Heart right ventricle (tissue), 16 donors: Measurements from ENCODE around the gene PLA2G2C. TPM values are rescaled to one million over a fixed set of nuclear protein-coding genes. Genes with fewer than 3 reads are reported as not detected.

Experiments
- ATAC-seq, 8 donors: fragments of 200-7000 bp; cut with Tn5 transposase; one replicate each; pipeline ENCODE4 v1.9.1; 2020; ENCODE audit warnings: mild to moderate bottlenecking in 8 of 8, moderate library complexity in 8 of 8, moderate number of reproducible peaks in 1 of 8
- DNase-seq, 2 donors: peaks; one replicate each; pipeline ENCODE4 v3.0.0-alpha.2; 2020
- H3K27ac ChIP-seq, 10 donors: fragments of 200-600 bp; sonication (generic) in 2 of 10; one replicate each; pipeline versions ENCODE4 v1.5.0 to v1.8.0; 2020 to 2022; ENCODE audit warnings: mild to moderate bottlenecking in 3 of 10
- H3K27me3 ChIP-seq, 7 donors: fragments of 200-600 bp; one replicate each; pipeline ENCODE4 v1.8.0; 2021 to 2022; ENCODE audit warnings: mild to moderate bottlenecking in 2 of 7
- H3K36me3 ChIP-seq, 9 donors: fragments of 200-600 bp; sonication (generic) in 1 of 9; one replicate each; pipeline versions ENCODE4 v1.5.0 to v1.8.0; 2020 to 2022; ENCODE audit warnings: mild to moderate bottlenecking in 2 of 9
- H3K4me1 ChIP-seq, 9 donors: fragments of 200-600 bp; sonication (generic) in 1 of 9; one replicate each; pipeline versions ENCODE4 v1.5.0 to v1.8.0; 2020 to 2022; ENCODE audit warnings: mild to moderate bottlenecking in 4 of 9
- H3K4me3 ChIP-seq, 10 donors: fragments of 200-600 bp; sonication (generic) in 2 of 10; one replicate each; pipeline versions ENCODE4 v1.5.0 to v1.8.0; 2020 to 2022; ENCODE audit warnings: mild to moderate bottlenecking in 7 of 10, moderate library complexity in 2 of 10
- H3K9me3 ChIP-seq, 11 donors: fragments of 200-600 bp in 10 of 11; sonication (generic) in 2 of 11; one replicate each; pipeline versions ENCODE4 v1.5.0 to v1.8.0; 2013 to 2022; ENCODE audit warnings: mild to moderate bottlenecking in 2 of 11, control low read depth in 1 of 11, moderate library complexity in 1 of 11
- WGBS, 2 donors: extraction: QIAGEN DNeasy Blood & Tissue Kit; methylation state at CpG; one replicate each; pipeline ENCODE4 v1.1.7; 2013; ENCODE audit warnings: inconsistent platforms in 1 of 2; 5-methylcytosine and 5-hydroxymethylcytosine counted together
- intact Hi-C, 10 donors: fragments of 100-400 bp; cut with DNase I; formaldehyde crosslinking; loops; one replicate each; pipeline versions ENCODE4 v1.11.1 to v1.14.2; 2022
- polyA plus RNA-seq, 2 donors: library from polyadenylated mRNA; stranded (reverse); fragments of 200-250 nt; gene quantifications; one replicate each; pipeline ENCODE4 v1.2.3, GENCODE V29; 2013
- total RNA-seq, 10 donors: library from RNA; stranded (reverse); fragmentation: NEBNext Ultra II Directional in 3 of 10; extraction: Animal tissue kit (Norgen Biotek cat#: 25700) in 3 of 10; gene quantifications; one replicate each; pipeline versions ENCODE4 v1.2.1 to v1.2.4, GENCODE V29; 2021 to 2023
- TF ChIP-seq, protein P1 (sequence below), 9 donors: fragments of 200-600 bp; sonication (generic) in 2 of 9; IDR thresholded peaks; one replicate each; pipeline versions ENCODE4 v1.5.0 to v1.8.0; 2021 to 2022; ENCODE audit warnings: antibody characterized with exemption in 9 of 9, mild to moderate bottlenecking in 5 of 9, moderate library complexity in 1 of 9
- donor health status: Arrhythmogenic right ventricular cardiomyopathy.
- donor health status: ischemic (EF 13 %, LVEDD 7.1; RV severe dilation, severe dysfunction).
- donor health status: healthy with polysubstance abuse.
- donor health status: DM: no; HTN: yes; CAD: no.
- donor health status: DM: no; HTN: no; CAD: no.
- donor health status: ischemic (EF 25% LVEDD 6.9; RV normal size, moderate dysfunction).
- donor health status: ischemic (EF 25% LVEDD 5.7; RV mildly dilated, moderate dysfunction).
- donor health status: healthy.
- donor health status: DM: yes; HTN: yes; CAD: no.
- donor health status: Ischemic cardiomyopathy.
- donor health status: ischemic (EF 35%, LVEDD 5.7; RV mildly dilated, moderate dysfunction).
- donor health status: nonischemic (EF 11% LVEDD 7.7; RV severe dilation, severe dysfunction).
- donor health status: DM: yes; HTN: yes; CAD: no.
- donor health status: PGD.
- donor health status: ischemic (EF 29% LVEDD 5.4; RV normal size, mild dysfunction).
- donor health status: nonischemic (EF 23%, LVEDD 6.1; RV moderate dilation, normal function).

The PLA2G2C gene
- total and polyA plus RNA-seq, 12 donors = not detected

DNA sequence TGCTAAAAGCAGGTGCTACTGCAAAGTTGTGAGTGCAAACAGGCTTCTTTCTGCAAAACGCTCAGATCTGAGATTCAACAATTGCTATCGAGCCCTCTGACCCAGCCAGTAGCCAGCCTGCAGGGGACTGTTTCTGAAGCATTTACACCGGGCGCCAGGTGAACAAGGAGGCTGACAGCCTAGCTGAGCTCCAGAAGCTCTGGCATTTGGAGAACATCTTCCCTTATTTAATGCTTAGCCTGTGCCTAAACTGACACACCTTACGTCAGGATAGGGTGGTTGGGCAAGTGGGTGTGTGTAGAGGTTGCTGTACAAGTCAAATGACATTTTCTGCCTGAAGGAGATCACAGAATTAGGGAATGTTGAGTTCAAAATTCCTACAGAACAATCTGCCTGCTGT is 15.8 kb upstream of the PLA2G2C start:
- TF ChIP-seq, protein P1, sequence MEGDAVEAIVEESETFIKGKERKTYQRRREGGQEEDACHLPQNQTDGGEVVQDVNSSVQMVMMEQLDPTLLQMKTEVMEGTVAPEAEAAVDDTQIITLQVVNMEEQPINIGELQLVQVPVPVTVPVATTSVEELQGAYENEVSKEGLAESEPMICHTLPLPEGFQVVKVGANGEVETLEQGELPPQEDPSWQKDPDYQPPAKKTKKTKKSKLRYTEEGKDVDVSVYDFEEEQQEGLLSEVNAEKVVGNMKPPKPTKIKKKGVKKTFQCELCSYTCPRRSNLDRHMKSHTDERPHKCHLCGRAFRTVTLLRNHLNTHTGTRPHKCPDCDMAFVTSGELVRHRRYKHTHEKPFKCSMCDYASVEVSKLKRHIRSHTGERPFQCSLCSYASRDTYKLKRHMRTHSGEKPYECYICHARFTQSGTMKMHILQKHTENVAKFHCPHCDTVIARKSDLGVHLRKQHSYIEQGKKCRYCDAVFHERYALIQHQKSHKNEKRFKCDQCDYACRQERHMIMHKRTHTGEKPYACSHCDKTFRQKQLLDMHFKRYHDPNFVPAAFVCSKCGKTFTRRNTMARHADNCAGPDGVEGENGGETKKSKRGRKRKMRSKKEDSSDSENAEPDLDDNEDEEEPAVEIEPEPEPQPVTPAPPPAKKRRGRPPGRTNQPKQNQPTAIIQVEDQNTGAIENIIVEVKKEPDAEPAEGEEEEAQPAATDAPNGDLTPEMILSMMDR (IDR thresholded peaks at IDR 0.05) = no peak
- Histone ChIP-seq H3K27ac (no peak overlapping the region), H3K36me3 (no peaks in the 10 kb centered on the region), H3K27me3 (peaks cover 0 to 43% (median 8%) of the 10 kb centered on the region in 7 donors), H3K4me1 (no peaks in the 10 kb centered on the region), H3K4me3 (no peak overlapping the region), H3K9me3 (no peaks in the 10 kb centered on the region)
- intact Hi-C loops = loop anchor here in 1 of 10 donors (5.0 kb wide), 1 partner anchor 280 kb away; the partner anchor contains the start of gene PLA2G2E
- no peak for DNase-seq
- ATAC-seq = no peak
- 89% methylated on average over 5 of the region's 5 CpGs for WGBS, 2 donors

DNA sequence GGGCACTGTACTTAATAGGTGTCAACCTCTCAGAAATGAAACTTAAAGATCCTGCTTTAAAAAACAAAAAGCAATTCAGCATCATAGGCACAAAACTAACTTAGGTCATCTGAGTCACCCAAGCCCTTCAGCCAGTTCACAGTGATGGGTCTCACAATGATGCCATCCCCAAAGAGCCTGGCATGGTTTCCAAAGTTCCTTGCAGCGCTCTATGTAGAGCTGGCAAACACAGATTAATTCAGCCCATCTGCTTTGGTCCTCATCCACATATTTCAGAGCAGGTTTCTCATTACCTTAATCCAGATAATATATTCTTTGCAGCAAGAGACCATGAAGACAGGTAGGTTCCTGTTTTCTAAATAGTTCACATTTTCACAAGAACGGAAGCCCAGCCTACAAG is 14.6 kb upstream of the PLA2G2C start:
- 85 to 90% methylated on average over 2 of the region's 2 CpGs for WGBS, 2 donors

DNA sequence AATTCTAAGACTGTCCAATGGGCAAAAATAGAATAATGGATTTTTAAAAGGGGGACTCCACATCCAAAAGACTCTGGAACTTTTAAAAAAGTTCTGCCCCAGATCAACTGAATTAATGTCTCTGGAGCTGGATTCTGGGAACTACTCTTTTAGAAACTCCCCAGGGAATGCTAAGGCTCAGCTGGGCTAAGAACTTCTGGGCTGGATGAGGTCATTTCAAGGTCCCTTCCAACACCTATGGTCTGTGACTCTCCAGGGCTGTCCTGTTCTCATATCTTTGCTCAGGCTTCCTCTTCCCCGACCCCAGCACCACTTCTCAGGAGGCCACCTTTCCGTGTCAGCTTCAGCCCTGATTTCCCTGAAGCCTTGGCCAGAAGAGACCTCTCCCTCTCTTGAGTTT is 13.5 kb upstream of the PLA2G2C start:
- WGBS, 2 donors = 39 to 49% methylated on average over 2 of the region's 2 CpGs
- H3K27ac ChIP-seq = no peak overlapping the region
- H3K36me3 ChIP-seq = no peaks in the 10 kb centered on the region
- no peak for DNase-seq
- intact Hi-C loops = loop anchor here in 5 of 10 donors (5.0 to 10.0 kb wide), 5 partner anchors 223 to 283 kb away; partner anchors contain the start of genes PLA2G2A (in 3 of the 5) and PLA2G2E (in 1 of the 5)
- peaks cover 0 to 6% (median 2%) of the 10 kb centered on the region in 9 donors for H3K4me1 ChIP-seq
- H3K9me3 ChIP-seq = no peaks in the 10 kb centered on the region
- no peak overlapping the region for H3K4me3 ChIP-seq
- peaks cover 0 to 54% (median 10%) of the 10 kb centered on the region in 7 donors for H3K27me3 ChIP-seq
- TF ChIP-seq, protein P1 (IDR thresholded peaks at IDR 0.05) = no peak
- ATAC-seq = peak in 5 of 8 donors; percentile 25 to 74 (median 50)

More for the DNA sequence above, 14.6 kb upstream of the PLA2G2C start:
- H3K27ac ChIP-seq = no peak overlapping the region
- TF ChIP-seq, protein P1 (IDR thresholded peaks at IDR 0.05) = no peak
- H3K4me1 ChIP-seq = no peaks in the 10 kb centered on the region
- intact Hi-C loops = loop anchor here in 1 of 10 donors (5.0 kb wide), 1 partner anchor 279 kb away; the partner anchor contains the start of gene PLA2G2E
- no peak overlapping the region for H3K4me3 ChIP-seq
- no peak for DNase-seq
- peaks cover 0 to 52% (median 10%) of the 10 kb centered on the region in 7 donors for H3K27me3 ChIP-seq
- no peaks in the 10 kb centered on the region for H3K36me3 ChIP-seq
- no peaks in the 10 kb centered on the region for H3K9me3 ChIP-seq
- ATAC-seq = no peak

DNA sequence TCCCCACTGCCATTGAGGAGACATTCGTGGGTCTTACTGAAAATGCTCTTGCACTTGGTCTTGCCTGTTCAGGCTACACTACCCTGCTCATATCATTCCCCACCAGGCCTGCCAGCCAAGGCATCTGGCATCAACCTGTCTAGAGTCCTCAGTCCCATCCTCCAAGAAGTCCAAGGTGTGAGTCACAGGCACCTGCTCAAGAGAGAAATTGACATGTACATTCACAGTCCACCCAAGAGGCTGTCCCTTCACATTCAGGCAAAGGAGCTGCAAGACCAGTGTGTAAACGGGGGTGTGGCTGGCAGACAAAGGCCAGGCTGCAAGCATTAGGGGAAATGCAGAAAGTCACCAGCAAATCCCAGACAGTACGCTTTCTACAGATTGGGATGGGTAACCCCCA is 13.1 kb upstream of the PLA2G2C start:
- Histone ChIP-seq H3K9me3 (no peaks in the 10 kb centered on the region), H3K36me3 (no peaks in the 10 kb centered on the region), H3K4me1 (peaks cover 0 to 9% (median 4%) of the 10 kb centered on the region in 9 donors), H3K27me3 (peaks cover 0 to 55% (median 10%) of the 10 kb centered on the region in 7 donors), H3K27ac (no peak overlapping the region), H3K4me3 (no peak overlapping the region)
- 42 to 51% methylated on average over 3 of the region's 3 CpGs for WGBS, 2 donors
- no peak for DNase-seq
- intact Hi-C loops = loop anchor here in 5 of 10 donors (5.0 to 10.0 kb wide), 4 partner anchors 222 to 282 kb away; partner anchors contain the start of gene PLA2G2A (in 3 of the 5)
- TF ChIP-seq, protein P1 (IDR thresholded peaks at IDR 0.05) = no peak
- no peak for ATAC-seq
